Large intestine (tissue), 3 donors: ENCODE data around the gene INPP5E. TPM values are rescaled to one million over a fixed set of nuclear protein-coding genes. Genes with fewer than 3 reads are reported as not detected.

ENCODE experiments used
- DNase-seq, 2 donors: peaks; one replicate each; pipeline versions ENCODE4 v3.0.0 to v3.0.0-alpha.2; 2013
- H3K27ac ChIP-seq: one replicate; pipeline ENCODE4 v1.5.1; 2013; ENCODE audit warnings: low read length
- H3K27me3 ChIP-seq: 2 replicates; pipeline ENCODE4 v1.6.1; 2013; ENCODE audit warnings: low read length; ENCODE audit not compliant: control insufficient read depth, insufficient read depth
- H3K36me3 ChIP-seq: 2 replicates; pipeline ENCODE4 v1.6.1; 2013; ENCODE audit warnings: low read length; ENCODE audit not compliant: control insufficient read depth, insufficient read depth
- H3K4me1 ChIP-seq: one replicate; pipeline ENCODE4 v1.6.1; 2013; ENCODE audit warnings: low read length; ENCODE audit not compliant: control insufficient read depth, insufficient read depth
- H3K4me3 ChIP-seq: one replicate; pipeline ENCODE4 v1.5.1; 2013; ENCODE audit warnings: low read length
- H3K9me3 ChIP-seq: one replicate; pipeline ENCODE4 v1.6.1; 2013; ENCODE audit warnings: mild to moderate bottlenecking, low read depth, low read length, moderate library complexity; ENCODE audit not compliant: control insufficient read depth
- WGBS: methylation state at CpG from one replicate; pipeline ENCODE4 v1.1.5; 2013; ENCODE audit warnings: low lambda C conversion rate; ENCODE audit not compliant: insufficient coverage; 5-methylcytosine and 5-hydroxymethylcytosine counted together
- polyA plus RNA-seq: library from polyadenylated mRNA; unstranded; fragments of 120-200 nt; gene quantifications from one replicate; pipeline ENCODE4 v1.2.1, GENCODE V29; 2013

INPP5E gene
- polyA plus RNA-seq, 1 donor, result 12.8 TPM

- no peaks in the 10 kb centered on the region for H3K27me3 ChIP-seq
- no peak for DNase-seq
- H3K4me1 ChIP-seq, result no peaks in the 10 kb centered on the region
- H3K9me3 ChIP-seq, result no peaks in the 10 kb centered on the region
- H3K36me3 ChIP-seq, result peaks cover 83% of the 10 kb centered on the region
- WGBS, result 94% methylated on average over 3 of the region's 11 CpGs
- no peak overlapping the region for H3K27ac ChIP-seq
- no peak overlapping the region for H3K4me3 ChIP-seq
Measured at GRCh38 chr9:136385015-136385414, 54.6 kb downstream of the INPP5E start.

GRCh38 chr9:136383436-136383835, 56.2 kb downstream of the INPP5E start:
- DNase-seq, result no peak
- Histone ChIP-seq H3K27me3 (no peaks in the 10 kb centered on the region), H3K4me3 (no peak overlapping the region), H3K36me3 (peaks cover 82% of the 10 kb centered on the region), H3K9me3 (no peaks in the 10 kb centered on the region), H3K4me1 (peaks cover 2% of the 10 kb centered on the region), H3K27ac (no peak overlapping the region)
- no CpG with 5 or more reads among the region's 20 CpGs for WGBS

DNA sequence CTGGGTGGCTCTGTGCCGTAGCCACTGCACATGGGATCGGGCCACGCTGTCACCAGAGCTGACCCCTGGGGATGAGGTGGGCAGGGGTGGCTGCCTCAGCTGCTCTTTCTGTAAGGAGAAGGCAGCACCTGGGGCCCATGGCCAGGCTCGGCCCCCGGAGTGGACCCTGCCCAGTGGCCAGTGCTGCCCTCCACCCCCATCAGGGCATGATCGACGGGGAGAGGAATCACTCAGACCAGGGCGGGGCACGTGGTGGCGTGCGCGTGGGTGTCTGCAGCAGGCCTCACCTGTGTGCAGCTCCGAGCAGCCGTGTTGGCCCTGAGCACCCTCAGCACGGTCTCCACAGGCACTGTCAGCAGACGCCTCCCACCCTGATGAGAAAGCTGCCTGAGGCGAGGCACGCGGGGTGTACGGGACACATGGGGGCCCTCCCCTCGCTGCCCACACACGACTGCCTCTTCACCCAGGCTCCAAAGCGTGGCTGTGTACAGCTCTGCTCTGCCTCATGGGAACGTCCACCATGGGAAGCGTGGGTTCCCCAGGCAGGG, 57.6 kb downstream of the INPP5E start:
- peaks cover 12% of the 10 kb centered on the region for H3K4me1 ChIP-seq
- no peaks in the 10 kb centered on the region for H3K27me3 ChIP-seq
- no peak overlapping the region for H3K27ac ChIP-seq
- peaks cover 71% of the 10 kb centered on the region for H3K36me3 ChIP-seq
- H3K4me3 ChIP-seq, result no peak overlapping the region
- no peaks in the 10 kb centered on the region for H3K9me3 ChIP-seq
- WGBS, result no CpG with 5 or more reads among the region's 25 CpGs
- DNase-seq, result no peak

DNA sequence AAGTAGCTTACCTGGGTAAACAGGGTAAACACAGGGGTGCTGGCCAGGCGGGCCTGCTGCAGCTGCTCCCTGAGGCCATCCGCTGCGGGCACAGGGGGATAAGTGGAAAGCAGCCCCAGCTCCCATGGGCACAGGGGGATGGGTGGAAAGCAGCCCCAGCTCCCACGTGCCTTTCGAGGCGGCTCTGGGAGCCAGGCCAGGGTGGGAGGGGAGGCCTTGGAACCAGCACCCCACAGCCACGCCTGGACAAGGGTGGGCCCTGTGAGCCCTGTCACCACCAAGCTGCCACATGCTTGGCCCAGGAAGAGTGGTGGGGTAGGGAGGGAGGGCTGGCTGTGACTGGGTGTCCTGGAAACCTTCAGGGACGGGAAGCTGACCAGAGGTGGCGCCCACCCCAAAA, 58.3 kb downstream of the INPP5E start:
- WGBS, result no CpG with 5 or more reads among the region's 9 CpGs
- no peaks in the 10 kb centered on the region for H3K27me3 ChIP-seq
- H3K36me3 ChIP-seq, result peaks cover 71% of the 10 kb centered on the region
- no peak overlapping the region for H3K4me3 ChIP-seq
- H3K4me1 ChIP-seq, result peaks cover 12% of the 10 kb centered on the region
- DNase-seq, result no peak
- H3K9me3 ChIP-seq, result no peaks in the 10 kb centered on the region
- no peak overlapping the region for H3K27ac ChIP-seq

DNA sequence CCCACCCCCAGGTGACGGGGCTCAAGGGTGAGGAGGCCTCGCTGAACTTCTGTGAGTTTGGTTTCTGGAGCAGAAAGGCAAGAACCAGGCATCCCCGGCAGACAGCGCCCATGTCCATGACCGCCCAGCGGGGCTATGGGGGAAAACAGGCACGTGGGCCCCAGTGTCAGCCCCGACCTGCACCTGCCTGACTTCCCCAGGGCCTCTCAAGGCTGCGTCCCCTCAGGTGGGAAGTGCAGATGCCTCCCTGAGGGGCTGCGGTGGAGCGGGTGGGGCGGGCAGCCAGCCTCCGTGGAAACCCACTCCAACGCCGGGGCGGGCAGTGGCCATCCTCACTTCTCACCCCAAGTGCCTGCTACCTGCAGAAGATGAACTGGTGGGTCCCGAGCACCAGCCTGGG, 59.3 kb downstream of the INPP5E start:
- WGBS, result no CpG with 5 or more reads among the region's 17 CpGs
- Histone ChIP-seq H3K9me3 (no peaks in the 10 kb centered on the region), H3K4me3 (no peak overlapping the region), H3K27ac (no peak overlapping the region), H3K27me3 (no peaks in the 10 kb centered on the region), H3K36me3 (peaks cover 70% of the 10 kb centered on the region), H3K4me1 (peaks cover 12% of the 10 kb centered on the region)
- DNase-seq, result no peak

DNA sequence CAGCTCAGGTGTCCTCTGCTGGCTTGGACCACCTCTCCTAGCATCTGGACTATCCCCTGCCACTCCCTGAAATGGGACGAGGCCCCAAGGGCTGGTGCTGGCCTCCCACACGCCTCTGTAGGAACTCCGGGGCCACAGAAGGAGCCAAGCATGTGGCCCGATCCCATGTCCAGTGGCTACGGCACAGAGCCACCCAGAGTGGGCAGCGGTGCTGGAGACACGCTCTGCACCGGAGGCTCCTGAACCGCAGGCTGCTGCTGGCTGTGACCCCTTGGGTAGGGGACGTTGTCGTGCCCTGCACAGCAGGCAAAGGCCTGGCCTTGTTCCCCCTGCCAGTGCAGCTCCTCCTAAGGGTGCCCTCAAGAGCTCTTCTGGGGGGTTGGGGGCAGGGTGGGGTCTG, 59.8 kb downstream of the INPP5E start:
- no CpG with 5 or more reads among the region's 11 CpGs for WGBS
- Histone ChIP-seq H3K4me3 (no peak overlapping the region), H3K36me3 (peaks cover 75% of the 10 kb centered on the region), H3K27me3 (no peaks in the 10 kb centered on the region), H3K9me3 (no peaks in the 10 kb centered on the region), H3K4me1 (peaks cover 12% of the 10 kb centered on the region), H3K27ac (no peak overlapping the region)
- DNase-seq, result no peak

DNA sequence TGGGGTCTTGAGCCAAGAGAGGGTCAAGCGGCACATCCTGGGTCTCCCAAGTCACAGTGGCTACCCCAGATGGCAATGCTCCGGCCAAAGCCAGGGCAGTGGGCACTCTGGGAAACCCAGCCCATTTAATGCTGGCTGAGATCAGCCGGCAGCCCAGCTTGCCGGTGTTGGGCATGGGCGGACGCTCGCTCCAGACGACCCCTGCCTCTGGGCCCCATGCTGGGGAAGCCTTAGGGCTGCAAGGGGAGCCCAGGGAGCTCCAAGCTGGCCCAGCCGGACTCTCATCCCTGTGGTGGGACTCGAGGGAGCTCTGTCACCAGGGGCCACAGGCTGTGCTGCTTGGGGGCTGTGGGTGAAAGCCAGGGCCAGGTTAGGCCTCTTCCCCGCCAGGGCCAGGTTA, 60.2 kb downstream of the INPP5E start:
- no peak overlapping the region for H3K4me3 ChIP-seq
- peaks cover 74% of the 10 kb centered on the region for H3K36me3 ChIP-seq
- WGBS, result no CpG with 5 or more reads among the region's 11 CpGs
- DNase-seq, result no peak
- H3K27me3 ChIP-seq, result no peaks in the 10 kb centered on the region
- no peaks in the 10 kb centered on the region for H3K9me3 ChIP-seq
- H3K27ac ChIP-seq, result no peak overlapping the region
- peaks cover 12% of the 10 kb centered on the region for H3K4me1 ChIP-seq

DNA sequence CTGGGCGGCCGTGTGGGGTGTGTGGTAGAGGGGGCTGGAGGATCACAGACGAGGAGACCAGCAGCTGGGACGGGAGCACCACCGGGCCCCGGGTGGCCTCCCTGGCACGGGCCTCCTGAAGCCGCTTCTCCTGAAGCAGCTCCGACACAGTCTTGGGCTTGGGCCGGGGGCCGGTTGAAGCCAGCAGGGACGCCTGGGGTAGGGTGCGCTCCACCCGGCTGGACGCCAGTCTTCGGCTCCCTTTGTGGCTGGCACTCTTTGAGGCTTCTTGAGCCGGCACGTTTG, 60.7 kb downstream of the INPP5E start:
- H3K36me3 ChIP-seq, result peaks cover 70% of the 10 kb centered on the region
- peaks cover 12% of the 10 kb centered on the region for H3K4me1 ChIP-seq
- no peak overlapping the region for H3K4me3 ChIP-seq
- no CpG with 5 or more reads among the region's 18 CpGs for WGBS
- no peak for DNase-seq
- no peaks in the 10 kb centered on the region for H3K9me3 ChIP-seq
- H3K27ac ChIP-seq, result no peak overlapping the region
- H3K27me3 ChIP-seq, result no peaks in the 10 kb centered on the region

Other genes with a start within 250 kb of the INPP5E start
- gene LHX3, start 234.7 kb downstream of the INPP5E start, polyA plus RNA-seq, result not detected
- 11.9 TPM for gene QSOX2, start 194.0 kb downstream of the INPP5E start, polyA plus RNA-seq
- gene CCDC187, start 135.8 kb downstream of the INPP5E start, polyA plus RNA-seq, result 2.0 TPM
- gene GPSM1, start 112.3 kb downstream of the INPP5E start, polyA plus RNA-seq, result 39.9 TPM
- 17.0 TPM for gene DNLZ, start 76.1 kb downstream of the INPP5E start, polyA plus RNA-seq
- gene CARD9, start 66.2 kb downstream of the INPP5E start, polyA plus RNA-seq, result 2.4 TPM
- 11.3 TPM for gene SNAPC4, start 39.7 kb downstream of the INPP5E start, polyA plus RNA-seq
- gene ENTR1, start 29.2 kb downstream of the INPP5E start, polyA plus RNA-seq, result 50.1 TPM
- 64.7 TPM for gene PMPCA, start 29.2 kb downstream of the INPP5E start, polyA plus RNA-seq
- 51.4 TPM for gene SEC16A, start 43.2 kb upstream of the INPP5E start, polyA plus RNA-seq
- 13.4 TPM for gene NOTCH1, start 106.2 kb upstream of the INPP5E start, polyA plus RNA-seq
- 47.5 TPM for gene EGFL7, start 223.1 kb upstream of the INPP5E start, polyA plus RNA-seq
- 175 TPM for gene AGPAT2, start 247.6 kb upstream of the INPP5E start, polyA plus RNA-seq